SJSA1 (cell line): ENCODE data around the gene LRRC14B. TPM values are rescaled to one million over a fixed set of nuclear protein-coding genes. Genes with fewer than 3 reads are reported as not detected.

Experiments
- DNase-seq, 2 experiments: peaks; one replicate each; pipeline ENCODE4 v3.0.0-alpha.2; 2015 to 2020; ENCODE audit warnings: low spot score in 2 of 2, low read depth in 1 of 2
- H3K27ac ChIP-seq: fragments of 250-450 bp; sonication (Bioruptor Pico); 2 replicates; pipeline ENCODE4 v1.5.1; 2020; ENCODE audit warnings: mild to moderate bottlenecking, moderate library complexity
- H3K27me3 ChIP-seq: fragments of 250-450 bp; sonication (Bioruptor Pico); replicated peaks from 2 replicates; pipeline ENCODE4 v1.5.1; 2020; ENCODE audit warnings: mild to moderate bottlenecking, moderate library complexity
- H3K36me3 ChIP-seq: fragments of 250-450 bp; sonication (Bioruptor Pico); 2 replicates; pipeline ENCODE4 v1.5.1; 2020; ENCODE audit warnings: mild to moderate bottlenecking
- H3K4me1 ChIP-seq: fragments of 250-450 bp; sonication (Bioruptor Pico); replicated peaks from 2 replicates; pipeline ENCODE4 v1.6.1; 2021; ENCODE audit warnings: mild to moderate bottlenecking
- H3K4me3 ChIP-seq: fragments of 250-450 bp; sonication (Bioruptor Pico); 2 replicates; pipeline ENCODE4 v1.5.1; 2020; ENCODE audit warnings: mild to moderate bottlenecking
- H3K9me3 ChIP-seq: fragments of 250-450 bp; sonication (Bioruptor Pico); replicated peaks from 2 replicates; pipeline ENCODE4 v1.5.1; 2020; ENCODE audit warnings: mild to moderate bottlenecking
- total RNA-seq: library from RNA; depleted of rRNA; stranded (reverse); fragments of >200 nt; shearing (Covaris generic); gene quantifications from 2 replicates; pipeline ENCODE4 v1.2.3, GENCODE V29; 2014

The LRRC14B gene
- total RNA-seq, 1 experiment from 2014 or later = not detected

DNA sequence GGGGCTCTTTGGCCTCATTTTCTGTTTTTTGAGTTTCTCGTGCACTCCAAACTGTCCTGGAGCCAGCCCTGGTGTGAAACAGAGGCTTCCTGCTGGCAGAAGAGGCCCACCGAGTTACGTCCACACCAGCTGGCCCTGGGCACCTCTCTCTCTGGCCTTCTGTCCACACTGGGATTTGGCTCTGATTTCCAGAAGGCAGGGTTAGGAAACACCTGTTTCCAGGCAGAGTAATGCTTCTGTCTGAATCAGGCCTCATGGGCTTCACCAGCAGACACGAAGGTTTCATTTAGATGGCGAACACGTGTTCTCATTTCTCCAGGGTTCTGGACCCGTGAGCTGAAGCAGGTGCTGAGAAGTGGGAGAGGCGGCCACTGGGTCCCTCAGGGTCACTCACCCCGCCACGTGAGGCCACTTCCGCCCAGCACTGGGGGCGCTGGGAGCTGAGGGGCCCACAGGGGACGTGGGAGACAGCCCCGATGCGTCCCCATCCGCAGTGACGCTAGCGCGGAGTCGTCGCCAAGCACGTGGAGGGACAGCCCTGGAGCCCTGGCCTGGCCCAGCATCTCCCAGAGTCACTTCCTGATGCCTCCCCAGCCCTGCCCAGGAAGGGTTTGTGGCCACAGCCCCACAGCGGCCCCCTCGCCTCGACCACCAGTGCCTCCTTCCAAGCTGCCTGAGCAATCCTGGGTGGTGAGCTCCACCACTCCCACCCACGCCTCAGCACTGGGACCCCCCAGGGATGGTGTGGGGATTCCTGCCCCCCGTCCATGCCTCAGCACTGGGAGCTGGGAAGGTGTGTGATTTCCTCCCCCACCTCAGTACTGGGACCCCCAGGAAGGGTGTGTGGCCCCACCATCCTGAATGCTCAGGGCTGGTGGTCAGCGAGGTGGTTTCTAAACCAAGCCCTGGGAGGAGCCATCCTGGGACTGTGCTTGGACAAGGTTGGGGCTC, 4.9 kb upstream of the LRRC14B start:
- Histone ChIP-seq H3K9me3 (no peaks in the 10 kb centered on the region), H3K4me1 (peaks cover 5% of the 10 kb centered on the region; the same call in 1 of the 2 replicates), H3K27me3 (no peaks in the 10 kb centered on the region; the same call in 1 of the 2 replicates), H3K27ac (no peak overlapping the region), H3K36me3 (no peaks in the 10 kb centered on the region), H3K4me3 (no peak overlapping the region)
- no peak for DNase-seq

DNA sequence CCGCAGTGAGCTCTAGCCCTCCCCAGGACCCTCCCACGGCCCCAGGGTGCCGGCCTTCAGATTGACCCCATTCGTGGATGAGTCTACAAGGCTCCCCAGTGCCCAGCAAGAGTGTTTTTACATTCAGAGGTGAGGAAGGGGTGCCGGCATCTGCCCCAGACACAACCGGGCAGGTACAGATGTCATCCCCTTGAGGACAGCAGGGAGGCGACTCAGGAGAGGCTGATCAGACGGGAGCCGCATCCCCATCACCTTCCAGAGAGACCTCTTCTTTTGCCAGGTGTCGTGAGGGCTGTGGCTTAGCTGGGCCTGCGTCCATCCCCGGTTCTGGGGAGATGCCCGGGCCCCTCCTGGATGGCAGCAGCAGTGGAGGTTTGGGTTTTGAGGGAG, 4.3 kb upstream of the LRRC14B start:
- Histone ChIP-seq H3K4me1 (peaks cover 5% of the 10 kb centered on the region; the same call in 1 of the 2 replicates), H3K4me3 (no peak overlapping the region), H3K27ac (no peak overlapping the region), H3K36me3 (no peaks in the 10 kb centered on the region), H3K27me3 (no peaks in the 10 kb centered on the region; the same call in 1 of the 2 replicates), H3K9me3 (no peaks in the 10 kb centered on the region)
- DNase-seq = no peak

DNA sequence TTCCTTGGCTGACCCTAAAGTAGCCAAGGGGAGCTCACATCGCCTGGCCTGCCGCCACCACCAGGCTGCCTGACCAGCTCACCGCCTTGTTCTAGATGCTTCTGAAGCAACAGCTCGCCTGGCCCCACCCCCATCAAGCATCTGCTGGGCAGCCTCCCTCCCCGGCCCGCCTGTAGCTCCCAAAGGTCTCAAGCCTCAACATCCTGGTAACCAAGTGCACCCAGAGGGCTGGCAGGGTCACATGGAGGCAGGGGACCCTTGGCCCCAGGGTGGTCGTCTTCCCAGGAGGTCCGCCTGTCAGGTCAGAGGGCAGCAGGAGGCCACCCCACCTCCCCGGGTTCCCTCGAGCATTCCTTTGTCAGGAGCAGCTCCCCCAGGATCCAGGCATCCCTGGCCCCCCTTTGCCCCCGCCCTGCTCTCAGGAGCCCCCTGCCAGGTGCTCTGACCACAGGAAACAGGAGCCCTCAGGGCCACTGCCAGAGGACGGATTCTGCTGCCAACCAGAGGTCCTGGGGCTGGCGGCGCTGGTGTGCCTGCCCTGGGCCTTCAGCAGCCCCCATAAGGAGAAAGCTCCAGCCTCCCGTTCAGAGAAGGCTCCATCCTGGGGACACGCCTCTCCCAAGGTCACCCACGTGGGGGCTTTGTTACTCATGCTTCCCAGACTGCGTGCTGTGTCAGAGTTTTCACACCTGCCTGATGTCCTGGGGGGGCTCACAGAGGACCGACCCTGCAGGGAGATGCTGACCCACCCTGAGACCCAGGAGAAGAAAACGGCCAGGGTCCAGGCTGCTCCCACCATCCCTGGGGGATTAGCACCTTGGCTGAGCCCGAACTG, 3.5 kb upstream of the LRRC14B start:
- no peaks in the 10 kb centered on the region for H3K36me3 ChIP-seq
- H3K27ac ChIP-seq = no peak overlapping the region
- H3K4me3 ChIP-seq = no peak overlapping the region
- peaks cover 5% of the 10 kb centered on the region; the same call in 1 of the 2 replicates for H3K4me1 ChIP-seq
- H3K27me3 ChIP-seq = no peaks in the 10 kb centered on the region; the same call in 1 of the 2 replicates
- DNase-seq = no peak
- no peaks in the 10 kb centered on the region for H3K9me3 ChIP-seq

DNA sequence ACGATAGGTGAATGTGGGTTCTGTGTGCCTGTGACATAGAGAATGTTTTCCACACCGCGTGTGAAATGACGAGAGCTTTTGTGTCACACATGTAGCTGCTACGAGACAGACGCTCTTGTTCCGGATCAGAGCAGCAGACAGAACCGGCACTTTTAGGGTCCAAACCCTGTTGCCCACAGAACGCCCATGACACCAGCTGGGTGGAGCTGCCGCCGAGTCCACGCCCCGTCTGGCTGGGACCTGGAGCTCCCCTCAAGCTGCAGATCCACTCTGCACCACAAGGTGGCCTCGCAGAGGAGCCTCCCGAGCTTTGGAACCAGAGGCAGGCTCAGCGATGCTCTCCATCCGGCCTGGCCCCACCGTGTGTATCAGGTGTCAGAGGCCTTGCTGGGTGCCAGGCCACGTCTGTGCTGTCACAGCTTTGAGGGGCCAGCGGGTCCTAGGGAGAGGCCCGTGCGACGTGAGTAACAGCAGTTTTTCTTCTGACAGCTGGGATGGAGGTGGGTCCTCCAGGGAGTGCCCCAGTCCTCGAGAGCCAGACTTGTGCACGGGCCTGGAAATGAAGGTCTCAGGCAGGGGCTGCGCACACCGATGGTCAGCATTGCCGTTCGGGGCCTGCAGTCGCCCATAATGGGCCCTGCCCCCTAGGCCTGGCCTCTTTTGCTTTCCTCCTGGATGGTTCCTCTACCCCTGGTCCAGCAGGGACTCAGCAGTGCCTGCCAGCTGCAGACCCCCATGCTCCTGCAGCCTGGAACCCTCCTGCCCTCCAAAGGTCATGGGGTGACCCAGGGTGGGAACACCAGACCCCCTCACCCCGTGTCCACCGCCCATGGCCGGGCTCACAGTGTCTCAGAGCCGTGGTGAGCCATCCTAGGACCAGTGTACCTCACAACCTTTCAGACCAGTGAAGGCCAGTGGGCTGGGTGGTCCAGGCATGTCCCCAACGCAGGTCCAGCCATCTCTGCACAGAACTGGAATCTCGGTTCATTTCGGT, 2.5 kb upstream of the LRRC14B start:
- H3K4me3 ChIP-seq = no peak overlapping the region

DNA sequence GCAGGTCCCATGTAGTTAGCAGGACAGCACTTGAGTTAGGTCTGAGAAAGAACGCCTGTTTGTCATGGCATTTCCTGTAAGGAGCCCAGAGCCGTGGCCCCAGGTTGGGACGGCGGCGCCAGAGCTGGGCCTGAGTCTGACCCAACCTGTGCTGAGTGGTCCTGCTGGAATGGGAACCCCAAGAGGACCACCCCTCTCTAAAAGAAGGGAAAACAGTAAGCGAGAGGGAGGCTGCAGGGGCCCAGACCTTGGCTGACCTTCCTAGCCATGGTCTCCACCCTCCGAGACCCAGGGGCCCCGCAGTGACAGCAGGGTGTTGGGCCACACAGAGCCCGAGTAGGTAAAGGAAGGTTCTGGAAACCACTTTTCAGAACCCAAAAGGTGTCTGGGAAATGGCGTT, 1.8 kb upstream of the LRRC14B start:
- Histone ChIP-seq H3K27me3 (no peaks in the 10 kb centered on the region), H3K4me3 (no peak overlapping the region), H3K36me3 (no peaks in the 10 kb centered on the region), H3K9me3 (no peaks in the 10 kb centered on the region), H3K27ac (no peak overlapping the region), H3K4me1 (peaks cover 5% of the 10 kb centered on the region; the same call in 1 of the 2 replicates)
- DNase-seq = no peak

More for the DNA sequence above, 2.5 kb upstream of the LRRC14B start:
- no peaks in the 10 kb centered on the region for H3K9me3 ChIP-seq
- no peaks in the 10 kb centered on the region for H3K36me3 ChIP-seq
- H3K4me1 ChIP-seq = peaks cover 5% of the 10 kb centered on the region; the same call in 1 of the 2 replicates
- no peaks in the 10 kb centered on the region; the same call in 1 of the 2 replicates for H3K27me3 ChIP-seq
- peak; percentile 64 to 86 for DNase-seq
- no peak overlapping the region for H3K27ac ChIP-seq

DNA sequence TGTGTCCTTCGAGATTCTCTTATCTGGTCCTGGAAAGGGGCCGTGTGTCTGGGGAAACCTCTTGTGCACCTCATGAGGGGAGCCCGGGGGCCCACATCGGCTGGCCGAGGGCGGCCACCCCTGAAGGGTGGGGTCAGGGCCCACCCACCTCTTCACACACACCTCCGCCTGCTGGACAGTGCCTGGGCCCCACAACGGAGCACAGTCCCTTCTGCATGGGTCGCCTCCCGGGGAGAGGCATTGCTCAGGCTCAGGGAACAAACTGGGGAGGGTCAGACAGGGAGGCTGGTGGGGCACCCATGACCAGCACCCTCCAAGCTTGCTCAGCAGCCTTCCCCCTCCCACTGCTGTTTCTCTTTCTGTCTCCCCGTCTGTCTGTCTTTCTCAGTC, 1.3 kb upstream of the LRRC14B start:
- no peaks in the 10 kb centered on the region for H3K36me3 ChIP-seq
- H3K27me3 ChIP-seq = no peaks in the 10 kb centered on the region
- peaks cover 5% of the 10 kb centered on the region; the same call in 1 of the 2 replicates for H3K4me1 ChIP-seq
- no peak for DNase-seq
- no peaks in the 10 kb centered on the region for H3K9me3 ChIP-seq
- no peak overlapping the region for H3K27ac ChIP-seq
- no peak overlapping the region for H3K4me3 ChIP-seq

DNA sequence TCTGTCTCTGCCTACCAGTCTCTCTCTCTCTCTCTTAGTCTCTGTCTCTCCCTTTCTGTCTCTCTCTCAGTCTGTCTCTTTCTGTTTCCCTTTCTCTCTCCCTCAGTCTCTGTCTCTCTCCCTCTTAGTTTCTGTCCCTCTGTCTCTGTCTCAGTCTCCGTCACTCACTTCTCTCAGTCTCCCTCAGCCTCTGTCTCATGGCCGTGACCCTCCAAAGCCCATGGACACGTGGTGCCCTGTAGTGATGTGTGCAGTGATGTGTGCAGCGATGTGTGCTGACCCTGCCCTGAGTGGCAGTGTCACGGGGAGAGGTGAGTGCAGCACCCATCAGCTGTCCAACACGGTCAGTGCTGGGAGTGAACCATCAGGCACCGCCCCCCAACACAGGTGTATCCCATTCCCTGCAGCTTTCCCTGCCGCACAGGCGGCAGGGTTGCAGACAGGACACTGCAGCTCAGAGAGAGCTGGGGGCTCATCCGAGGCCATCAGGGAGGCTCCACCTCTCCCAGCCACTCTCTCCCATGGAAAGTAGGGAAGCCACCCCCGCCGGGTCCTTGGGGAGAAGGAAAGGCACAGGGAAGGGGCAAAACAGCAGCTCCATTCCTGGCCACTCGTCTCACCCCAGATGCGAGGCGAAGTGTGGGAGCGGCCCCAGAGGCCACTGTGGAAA, 794 bp upstream of the LRRC14B start:
- H3K9me3 ChIP-seq = no peaks in the 10 kb centered on the region
- DNase-seq = no peak
- no peaks in the 10 kb centered on the region for H3K27me3 ChIP-seq
- H3K4me1 ChIP-seq = peaks cover 5% of the 10 kb centered on the region; the same call in 1 of the 2 replicates
- no peak overlapping the region for H3K27ac ChIP-seq
- H3K4me3 ChIP-seq = no peak overlapping the region
- H3K36me3 ChIP-seq = no peaks in the 10 kb centered on the region

DNA sequence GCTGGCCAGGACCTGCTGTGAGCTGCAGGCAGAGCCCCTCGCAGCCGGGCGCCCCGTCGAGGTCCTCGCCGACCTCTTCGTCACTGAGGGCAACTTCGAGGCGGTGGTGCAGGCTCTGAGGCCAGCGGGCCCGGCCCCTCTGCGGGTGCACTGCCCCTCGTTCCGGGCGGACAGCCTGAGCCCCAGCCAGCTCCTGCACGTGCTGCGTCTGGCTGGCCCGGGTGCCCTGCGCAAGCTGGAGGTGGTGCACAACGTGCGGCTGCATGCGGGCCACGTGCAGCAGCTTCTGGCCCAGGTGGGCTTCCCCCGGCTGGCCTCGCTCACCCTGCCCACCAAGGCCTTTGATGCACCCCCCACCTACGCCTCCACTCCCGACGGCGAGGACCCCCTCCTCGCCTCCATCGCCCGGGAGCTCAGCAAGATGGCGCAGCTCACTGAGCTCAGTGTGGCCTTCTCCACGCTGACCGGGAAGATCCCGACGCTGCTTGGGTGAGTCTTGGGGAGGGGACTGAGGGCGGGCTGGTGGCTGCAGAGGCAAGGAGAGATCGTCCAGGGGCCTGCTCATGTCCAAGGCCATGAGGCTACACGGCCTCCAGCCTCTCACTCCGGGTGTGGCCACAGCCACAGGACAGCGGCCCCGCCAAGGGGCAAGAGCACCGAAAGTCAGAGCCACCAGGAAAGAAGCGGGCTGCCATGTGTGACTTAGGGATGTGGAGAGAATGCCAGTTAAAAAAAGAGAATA, 825 bp downstream of the LRRC14B start:
- Histone ChIP-seq H3K4me1 (peaks cover 5% of the 10 kb centered on the region; the same call in 1 of the 2 replicates), H3K9me3 (no peaks in the 10 kb centered on the region), H3K27ac (no peak overlapping the region), H3K36me3 (no peaks in the 10 kb centered on the region), H3K4me3 (no peak overlapping the region), H3K27me3 (no peaks in the 10 kb centered on the region)
- DNase-seq = no peak

DNA sequence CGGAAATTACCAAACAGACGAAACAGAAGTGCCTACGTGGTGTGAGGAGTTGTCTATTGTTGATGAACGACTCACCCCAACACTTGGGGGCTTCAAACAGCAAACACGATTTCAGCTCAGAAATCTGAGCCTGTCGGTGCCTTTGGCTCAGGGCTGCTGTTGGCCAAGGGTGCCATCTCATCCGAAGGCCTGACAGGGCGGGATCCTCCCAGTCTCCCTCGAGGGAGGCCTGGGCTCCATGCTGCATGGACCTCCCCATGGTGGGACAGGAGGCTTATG, 1.3 kb downstream of the LRRC14B start:
- H3K27me3 ChIP-seq = no peaks in the 10 kb centered on the region
- H3K27ac ChIP-seq = no peak overlapping the region
- no peaks in the 10 kb centered on the region for H3K36me3 ChIP-seq
- H3K9me3 ChIP-seq = no peaks in the 10 kb centered on the region
- peaks cover 5% of the 10 kb centered on the region; the same call in 1 of the 2 replicates for H3K4me1 ChIP-seq
- H3K4me3 ChIP-seq = no peak overlapping the region
- DNase-seq = no peak

DNA sequence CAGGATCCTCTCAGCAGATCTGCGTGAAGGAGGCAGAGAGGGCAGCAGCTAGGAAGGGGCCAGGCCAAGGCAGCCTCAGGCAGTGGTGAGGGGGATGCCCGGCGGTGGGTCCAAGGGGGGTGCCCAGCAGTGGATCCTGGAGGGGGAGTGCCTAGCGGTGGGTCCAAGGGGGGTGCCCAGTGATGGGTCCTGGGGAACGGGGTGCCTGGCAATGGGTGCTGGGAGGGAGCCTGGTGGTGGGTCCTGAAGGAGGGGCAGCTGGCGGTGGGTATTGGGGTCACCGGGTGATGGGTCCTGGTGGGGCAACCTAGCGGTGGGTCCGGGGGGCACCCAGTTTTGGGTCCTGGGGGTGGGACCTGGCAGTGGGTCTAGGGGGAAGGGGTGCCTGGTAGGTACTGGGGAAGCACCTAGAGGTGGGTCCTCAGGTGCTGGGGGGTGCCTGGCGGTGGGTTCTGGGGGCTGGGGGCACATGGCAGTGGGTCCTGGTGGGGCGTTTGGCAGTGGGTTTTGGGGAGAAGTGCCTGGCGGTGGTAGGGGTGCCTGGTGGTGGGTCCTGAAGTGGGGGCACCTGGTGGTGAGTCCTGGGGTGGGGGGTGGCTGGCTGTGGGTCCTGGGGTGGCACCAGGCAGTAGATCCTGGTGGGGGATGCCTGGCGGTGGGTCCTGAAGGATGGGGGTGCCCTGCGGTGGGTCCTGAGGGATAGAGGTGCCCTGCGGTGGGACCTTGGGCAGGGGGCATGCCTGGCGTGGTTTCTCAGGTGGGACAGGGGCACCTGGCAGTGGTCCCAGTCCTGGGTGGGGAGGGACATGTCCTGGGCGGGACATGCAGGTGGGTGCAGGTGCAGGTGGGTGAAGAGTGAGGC, 1.9 kb downstream of the LRRC14B start:
- no peak overlapping the region for H3K4me3 ChIP-seq
- no peaks in the 10 kb centered on the region for H3K9me3 ChIP-seq
- no peak for DNase-seq
- no peaks in the 10 kb centered on the region for H3K36me3 ChIP-seq
- H3K27ac ChIP-seq = no peak overlapping the region
- H3K27me3 ChIP-seq = no peaks in the 10 kb centered on the region
- H3K4me1 ChIP-seq = peaks cover 5% of the 10 kb centered on the region; the same call in 1 of the 2 replicates

DNA sequence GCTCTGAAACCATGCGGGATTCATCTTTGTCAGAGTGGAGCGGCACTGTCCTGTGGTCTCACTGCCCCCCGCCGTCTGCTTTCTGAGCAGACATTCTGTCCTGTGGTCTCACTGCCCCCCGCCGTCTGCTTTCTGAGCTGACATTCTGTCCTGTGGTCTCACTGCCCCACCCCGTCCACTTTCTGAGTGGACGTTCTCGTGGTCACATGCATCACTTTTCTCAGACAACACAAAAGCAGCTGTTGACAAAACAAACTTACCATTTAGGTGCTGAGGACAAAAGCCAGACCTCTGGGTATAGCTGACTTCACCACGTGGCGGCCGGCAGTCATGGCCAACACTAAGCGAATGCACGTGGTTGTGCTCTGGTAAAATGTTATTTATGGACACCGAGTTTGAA, 2.8 kb downstream of the LRRC14B start:
- Histone ChIP-seq H3K27ac (no peak overlapping the region), H3K4me1 (no peaks in the 10 kb centered on the region), H3K27me3 (no peaks in the 10 kb centered on the region), H3K4me3 (no peak overlapping the region), H3K36me3 (no peaks in the 10 kb centered on the region), H3K9me3 (no peaks in the 10 kb centered on the region)
- DNase-seq = no peak
